ENCODE results near the gene SPIN1. TPM values are rescaled to one million over a fixed set of nuclear protein-coding genes. Genes with fewer than 3 reads are reported as not detected.
"Not testable (repeated sequence)": the region's sequence is repeated elsewhere in the genome, so short reads cannot be mapped to it uniquely, and the experiment has no call there.

The SPIN1 gene
- total and polyA plus RNA-seq, 9 donors, result 56.3 to 86.0 (median 65.8) TPM

- 90% methylated on average over 2 of the region's 2 CpGs for WGBS (ENCODE audit: insufficient coverage)
- H3K4me1 ChIP-seq (ENCODE audit: control insufficient read depth, insufficient read depth, low read length), result no peaks in the 10 kb centered on the region
- DNase-seq, result no peak
Measured at GRCh38 chr9:88362681-88363080, 25.6 kb upstream of the SPIN1 start.

DNA sequence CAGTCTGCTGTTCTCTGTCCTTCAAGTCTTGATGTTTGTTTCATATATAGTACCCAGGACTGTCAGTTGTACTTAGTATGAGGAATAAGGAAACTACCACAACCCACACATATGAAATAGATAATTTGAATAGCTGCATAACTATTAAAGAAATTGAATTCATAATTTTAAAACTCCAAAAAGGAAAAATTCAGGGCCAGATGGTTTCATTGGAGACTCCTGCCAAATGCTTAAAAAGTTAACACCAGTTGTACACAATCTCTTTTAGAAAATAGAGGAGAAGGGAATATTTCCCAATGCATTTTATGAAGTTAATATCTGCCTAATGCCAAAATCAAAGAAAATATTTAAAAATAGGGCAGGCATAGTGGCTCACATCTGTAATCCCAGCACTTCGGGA, 24.6 kb upstream of the SPIN1 start:
- Histone ChIP-seq H3K36me3 (ENCODE audit: control insufficient read depth, insufficient read depth, low read length) (no peaks in the 10 kb centered on the region), H3K4me3 (ENCODE audit: low read length) (no peak overlapping the region), H3K4me1 (ENCODE audit: control insufficient read depth, insufficient read depth, low read length) (no peaks in the 10 kb centered on the region), H3K9me3 (replicated peaks; ENCODE audit: control insufficient read depth, low read depth, low read length) (peaks cover 6% of the 10 kb centered on the region), H3K27me3 (ENCODE audit: control insufficient read depth, insufficient read depth, low read length) (no peaks in the 10 kb centered on the region), H3K27ac (ENCODE audit: low read length) (no peak overlapping the region)
- whole genome bisulfite sequencing (ENCODE audit: insufficient coverage), result no CpG with 5 or more reads among the region's 1 CpG
- DNase-seq, result no peak

More at GRCh38 chr9:88362681-88363080, 25.6 kb upstream of the SPIN1 start:
- no peaks in the 10 kb centered on the region for H3K27me3 ChIP-seq (ENCODE audit: control insufficient read depth, insufficient read depth, low read length)
- no peak overlapping the region for H3K27ac ChIP-seq (ENCODE audit: low read length)
- no peak overlapping the region for H3K4me3 ChIP-seq (ENCODE audit: low read length)
- peaks cover 2% of the 10 kb centered on the region for H3K9me3 ChIP-seq (replicated peaks; ENCODE audit: control insufficient read depth, low read depth, low read length)
- no peaks in the 10 kb centered on the region for H3K36me3 ChIP-seq (ENCODE audit: control insufficient read depth, insufficient read depth, low read length)

GRCh38 chr9:88364706-88365105, 23.5 kb upstream of the SPIN1 start:
- no peak for DNase-seq
- WGBS (ENCODE audit: insufficient coverage), result no CpG with 5 or more reads among the region's 2 CpGs
- Histone ChIP-seq H3K27ac (ENCODE audit: low read length) (no peak overlapping the region), H3K4me3 (ENCODE audit: low read length) (no peak overlapping the region), H3K36me3 (ENCODE audit: control insufficient read depth, insufficient read depth, low read length) (no peaks in the 10 kb centered on the region), H3K27me3 (ENCODE audit: control insufficient read depth, insufficient read depth, low read length) (no peaks in the 10 kb centered on the region), H3K9me3 (replicated peaks; ENCODE audit: control insufficient read depth, low read depth, low read length) (peaks cover 6% of the 10 kb centered on the region), H3K4me1 (ENCODE audit: control insufficient read depth, insufficient read depth, low read length) (no peaks in the 10 kb centered on the region)

- H3K36me3 ChIP-seq (ENCODE audit: control insufficient read depth, insufficient read depth, low read length), result no peaks in the 10 kb centered on the region
- peaks cover 6% of the 10 kb centered on the region for H3K9me3 ChIP-seq (replicated peaks; ENCODE audit: control insufficient read depth, low read depth, low read length)
Measured at GRCh38 chr9:88370346-88370745, 17.9 kb upstream of the SPIN1 start.

DNA sequence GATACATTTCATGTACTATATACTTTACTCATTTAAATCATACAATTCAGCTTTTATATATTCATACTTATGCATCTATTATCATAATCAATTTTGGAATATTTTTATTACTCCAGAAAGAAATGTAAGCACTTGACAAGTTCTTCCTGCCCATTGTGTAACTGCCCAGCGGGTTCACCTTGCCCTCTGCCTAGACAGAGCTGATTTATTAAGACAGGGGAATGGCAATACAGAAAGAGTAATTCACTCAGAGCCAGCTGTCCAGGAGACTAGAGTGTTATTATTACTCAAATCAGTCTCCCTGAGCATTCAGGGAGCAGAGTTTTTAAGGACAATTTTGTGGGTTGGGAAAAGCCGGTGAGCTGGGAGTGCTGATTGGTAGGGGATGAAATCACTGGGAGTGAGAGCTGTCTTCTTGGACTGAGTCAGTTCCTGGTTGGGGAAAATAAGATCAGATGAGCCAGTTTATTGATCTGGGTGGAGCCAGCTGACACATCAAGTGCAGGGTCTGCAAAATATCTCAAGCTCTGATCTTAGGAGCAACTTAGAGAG, 16.1 kb upstream of the SPIN1 start:
- no peak for DNase-seq
- no peaks in the 10 kb centered on the region for H3K36me3 ChIP-seq (ENCODE audit: control insufficient read depth, insufficient read depth, low read length)
- 90% methylated on average over 1 of the region's 2 CpGs for WGBS (ENCODE audit: insufficient coverage)
- H3K27ac ChIP-seq (ENCODE audit: low read length), result no peak overlapping the region
- peaks cover 6% of the 10 kb centered on the region for H3K9me3 ChIP-seq (replicated peaks; ENCODE audit: control insufficient read depth, low read depth, low read length)
- H3K4me3 ChIP-seq (ENCODE audit: low read length), result no peak overlapping the region
- H3K4me1 ChIP-seq (ENCODE audit: control insufficient read depth, insufficient read depth, low read length), result no peaks in the 10 kb centered on the region
- H3K27me3 ChIP-seq (ENCODE audit: control insufficient read depth, insufficient read depth, low read length), result no peaks in the 10 kb centered on the region

More at GRCh38 chr9:88370346-88370745, 17.9 kb upstream of the SPIN1 start:
- Histone ChIP-seq H3K27me3 (ENCODE audit: control insufficient read depth, insufficient read depth, low read length) (no peaks in the 10 kb centered on the region), H3K4me1 (ENCODE audit: control insufficient read depth, insufficient read depth, low read length) (no peaks in the 10 kb centered on the region), H3K4me3 (ENCODE audit: low read length) (no peak overlapping the region), H3K27ac (ENCODE audit: low read length) (no peak overlapping the region)
- DNase-seq, result no peak

DNA sequence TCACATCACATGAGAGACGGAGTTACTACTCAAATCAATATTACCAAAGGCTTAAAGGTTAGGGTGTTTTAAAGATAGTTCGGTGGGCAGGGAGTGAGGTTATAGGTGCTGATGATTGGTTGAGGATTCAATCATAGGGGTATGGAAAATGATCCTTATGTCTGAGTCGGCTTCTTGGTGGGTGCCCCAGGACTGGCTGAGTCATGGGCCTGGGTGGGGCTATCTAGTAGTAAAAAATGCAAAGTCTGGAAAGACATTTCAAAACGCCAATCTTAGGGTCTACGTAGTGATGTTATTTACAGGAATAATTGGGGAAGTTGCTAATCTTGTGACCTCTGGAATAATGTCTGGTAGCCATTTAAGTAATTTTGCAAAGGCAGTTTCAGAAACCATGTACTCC, 15.2 kb upstream of the SPIN1 start:
- Histone ChIP-seq H3K4me3 (ENCODE audit: low read length) (no peak overlapping the region), H3K36me3 (ENCODE audit: control insufficient read depth, insufficient read depth, low read length) (no peaks in the 10 kb centered on the region), H3K4me1 (ENCODE audit: control insufficient read depth, insufficient read depth, low read length) (no peaks in the 10 kb centered on the region), H3K27ac (ENCODE audit: low read length) (no peak overlapping the region), H3K9me3 (replicated peaks; ENCODE audit: control insufficient read depth, low read depth, low read length) (peaks cover 5% of the 10 kb centered on the region), H3K27me3 (ENCODE audit: control insufficient read depth, insufficient read depth, low read length) (no peaks in the 10 kb centered on the region)
- WGBS (ENCODE audit: insufficient coverage), result 58% methylated on average over 3 of the region's 5 CpGs
- DNase-seq, result no peak

- Histone ChIP-seq H3K27me3 (ENCODE audit: control insufficient read depth, insufficient read depth, low read length) (no peaks in the 10 kb centered on the region), H3K36me3 (ENCODE audit: control insufficient read depth, insufficient read depth, low read length) (no peaks in the 10 kb centered on the region), H3K9me3 (replicated peaks; ENCODE audit: control insufficient read depth, low read depth, low read length) (peaks cover 2% of the 10 kb centered on the region), H3K4me3 (ENCODE audit: low read length) (no peak overlapping the region), H3K4me1 (ENCODE audit: control insufficient read depth, insufficient read depth, low read length) (no peaks in the 10 kb centered on the region), H3K27ac (ENCODE audit: low read length) (no peak overlapping the region)
- WGBS (ENCODE audit: insufficient coverage), result 17% methylated on average over 1 of the region's 2 CpGs
- DNase-seq, result no peak
Measured at GRCh38 chr9:88378317-88378716, 9.9 kb upstream of the SPIN1 start.

GRCh38 chr9:88379352-88379751, 8.9 kb upstream of the SPIN1 start:
- DNase-seq, result no peak
- no peak overlapping the region for H3K4me3 ChIP-seq (ENCODE audit: low read length)
- WGBS (ENCODE audit: insufficient coverage), result 86% methylated on average over 1 of the region's 3 CpGs
- H3K27ac ChIP-seq (ENCODE audit: low read length), result no peak overlapping the region
- no peaks in the 10 kb centered on the region for H3K36me3 ChIP-seq (ENCODE audit: control insufficient read depth, insufficient read depth, low read length)
- no peaks in the 10 kb centered on the region for H3K27me3 ChIP-seq (ENCODE audit: control insufficient read depth, insufficient read depth, low read length)
- H3K9me3 ChIP-seq (replicated peaks; ENCODE audit: control insufficient read depth, low read depth, low read length), result peaks cover 2% of the 10 kb centered on the region
- H3K4me1 ChIP-seq (ENCODE audit: control insufficient read depth, insufficient read depth, low read length), result no peaks in the 10 kb centered on the region

- Histone ChIP-seq H3K27ac (ENCODE audit: low read length) (no peak overlapping the region), H3K27me3 (ENCODE audit: control insufficient read depth, insufficient read depth, low read length) (no peaks in the 10 kb centered on the region), H3K4me1 (ENCODE audit: control insufficient read depth, insufficient read depth, low read length) (no peaks in the 10 kb centered on the region), H3K4me3 (ENCODE audit: low read length) (no peak overlapping the region), H3K9me3 (replicated peaks; ENCODE audit: control insufficient read depth, low read depth, low read length) (peaks cover 2% of the 10 kb centered on the region), H3K36me3 (ENCODE audit: control insufficient read depth, insufficient read depth, low read length) (no peaks in the 10 kb centered on the region)
- 50% methylated on average over 1 of the region's 1 CpG for WGBS (ENCODE audit: insufficient coverage)
- no peak for DNase-seq
Measured at GRCh38 chr9:88380118-88380517, 8.1 kb upstream of the SPIN1 start.

GRCh38 chr9:88381322-88381721, 6.9 kb upstream of the SPIN1 start:
- not testable (repeated sequence) for DNase-seq; H3K27ac ChIP-seq (ENCODE audit: low read length); H3K4me1 ChIP-seq (ENCODE audit: control insufficient read depth, insufficient read depth, low read length); H3K4me3 ChIP-seq (ENCODE audit: low read length); H3K27me3 ChIP-seq (ENCODE audit: control insufficient read depth, insufficient read depth, low read length); H3K9me3 ChIP-seq (replicated peaks; ENCODE audit: control insufficient read depth, low read depth, low read length); H3K36me3 ChIP-seq (ENCODE audit: control insufficient read depth, insufficient read depth, low read length)
- WGBS (ENCODE audit: insufficient coverage), result 91% methylated on average over 9 of the region's 10 CpGs

- WGBS (ENCODE audit: insufficient coverage), result no CpG with 5 or more reads among the region's 3 CpGs
Measured at GRCh38 chr9:88383176-88383575, 5.1 kb upstream of the SPIN1 start.

More at GRCh38 chr9:88383176-88383575, 5.1 kb upstream of the SPIN1 start:
- no peaks in the 10 kb centered on the region for H3K36me3 ChIP-seq (ENCODE audit: control insufficient read depth, insufficient read depth, low read length)
- peaks cover 6% of the 10 kb centered on the region for H3K4me1 ChIP-seq (ENCODE audit: control insufficient read depth, insufficient read depth, low read length)
- no peaks in the 10 kb centered on the region for H3K9me3 ChIP-seq (replicated peaks; ENCODE audit: control insufficient read depth, low read depth, low read length)
- no peaks in the 10 kb centered on the region for H3K27me3 ChIP-seq (ENCODE audit: control insufficient read depth, insufficient read depth, low read length)
- H3K27ac ChIP-seq (ENCODE audit: low read length), result no peak overlapping the region
- no peak for DNase-seq
- no peak overlapping the region for H3K4me3 ChIP-seq (ENCODE audit: low read length)

Data from muscle of leg (tissue), 11 donors.